ENCODE data around the gene CCL27.
A peak's percentile ranks its signal among the peaks of the same experiment; 100 is the strongest.

Gene CCL27

GRCh38 chr9:34684145-34684544 lies 21.7 kb upstream of the CCL27 start:
- no peak for DNase-seq

GRCh38 chr9:34675869-34676268 lies 13.4 kb upstream of the CCL27 start:
- DNase-seq, result no peak

GRCh38 chr9:34675048-34675714 lies 12.7 kb upstream of the CCL27 start:
- peak; percentile 63 to 75 for DNase-seq

GRCh38 chr9:34674440-34674839 lies 12.0 kb upstream of the CCL27 start:
- DNase-seq, result no peak

GRCh38 chr9:34671307-34671706 lies 8.8 kb upstream of the CCL27 start:
- DNase-seq, result no peak

- DNase-seq, result no peak
Observed at GRCh38 chr9:34669809-34670562, 7.5 kb upstream of the CCL27 start.

- peak; percentile 43 to 50 for DNase-seq
Observed at GRCh38 chr9:34665381-34666250, 3.2 kb upstream of the CCL27 start.

GRCh38 chr9:34665067-34665380 lies 2.6 kb upstream of the CCL27 start:
- no peak for DNase-seq

- peak; percentile 45 to 64 for DNase-seq
Observed at GRCh38 chr9:34664281-34665066, 2.0 kb upstream of the CCL27 start.

- DNase-seq, result no peak
Observed at GRCh38 chr9:34663303-34663605, 797 bp upstream of the CCL27 start.

GRCh38 chr9:34659592-34660253 lies 2.7 kb downstream of the CCL27 start:
- no peak for DNase-seq

- DNase-seq, result no peak
Observed at GRCh38 chr9:34658461-34658860, 4.0 kb downstream of the CCL27 start.

GRCh38 chr9:34656992-34657391 lies 5.5 kb downstream of the CCL27 start:
- no peak for DNase-seq

- DNase-seq, result no peak
Observed at GRCh38 chr9:34655394-34655793, 7.1 kb downstream of the CCL27 start.

GRCh38 chr9:34654323-34655051 lies 8.0 kb downstream of the CCL27 start:
- no peak for DNase-seq

GRCh38 chr9:34653151-34654072 lies 9.0 kb downstream of the CCL27 start:
- no peak for DNase-seq

- DNase-seq, result no peak
Observed at GRCh38 chr9:34652602-34653000, 9.9 kb downstream of the CCL27 start.

GRCh38 chr9:34651876-34652601 lies 10.4 kb downstream of the CCL27 start, which contains the start of gene IL11RA:
IL11RA (plus strand) TSS chr9:34652185; CDS start chr9:34655218, 3,033 bp downstream.
- no peak for DNase-seq

- no peak for DNase-seq
Observed at GRCh38 chr9:34651321-34651720, 11.1 kb downstream of the CCL27 start.

GRCh38 chr9:34650816-34651215 lies 11.6 kb downstream of the CCL27 start:
- DNase-seq, result no peak
